Endothelial cell of umbilical vein (primary cell): ENCODE results near the gene CTU1.

Experiments
- FOS ChIP-seq: IDR thresholded peaks from 2 replicates; pipeline ENCODE4 v1.6.1; 2011; ENCODE audit warnings: mild to moderate bottlenecking, low read length, moderate library complexity, borderline replicate concordance; ENCODE audit not compliant: insufficient read depth
- POLR2A ChIP-seq: IDR thresholded peaks from 2 replicates; pipeline ENCODE4 v1.6.1; 2012; ENCODE audit warnings: low read depth, mild to moderate bottlenecking, control low read depth, low read length
- POLR2AphosphoS5 ChIP-seq: IDR thresholded peaks from 2 replicates; pipeline ENCODE4 v1.6.1; 2012; ENCODE audit warnings: low read depth, mild to moderate bottlenecking, control low read depth, low read length, moderate library complexity; ENCODE audit not compliant: insufficient read depth
- TF ChIP-seq, protein P1 (sequence below): IDR thresholded peaks from 2 replicates; pipeline ENCODE4 v1.6.1; 2011; ENCODE audit not compliant: insufficient read depth, insufficient read length
- TF ChIP-seq, protein P2 (sequence below), 2 donors: IDR thresholded peaks; 1 replicate in 1 of 2; 2 replicates in 1 of 2; pipeline ENCODE4 v1.5.1; 2011; ENCODE audit warnings: low read length in 2 of 2, mild to moderate bottlenecking in 2 of 2, moderate library complexity in 2 of 2, control low read depth in 1 of 2, inconsistent platforms in 1 of 2, low read depth in 1 of 2; ENCODE audit not compliant: insufficient read depth in 1 of 2; ENCODE audit errors: extremely low read depth in 1 of 2

DNA sequence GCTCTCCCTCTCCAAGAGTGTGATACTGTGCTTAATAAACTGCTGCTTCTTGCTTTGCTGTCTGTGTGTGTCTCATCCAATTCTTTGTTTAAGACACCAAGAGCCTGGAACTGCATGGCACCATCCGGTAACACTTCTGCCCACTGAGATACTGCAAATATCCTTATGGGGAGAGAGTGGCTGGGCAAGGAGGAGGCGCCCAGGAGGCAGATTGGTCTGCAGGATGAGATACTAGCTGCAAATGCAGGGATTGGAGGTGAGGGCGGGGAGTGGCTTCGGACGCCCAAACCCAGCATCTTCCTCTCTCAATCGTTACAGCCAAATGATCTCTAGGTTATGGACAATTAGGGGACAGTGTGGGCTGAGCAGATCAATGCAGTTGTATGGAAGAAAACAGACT, 32.2 kb upstream of the CTU1 start:
- TF ChIP-seq, protein P1, sequence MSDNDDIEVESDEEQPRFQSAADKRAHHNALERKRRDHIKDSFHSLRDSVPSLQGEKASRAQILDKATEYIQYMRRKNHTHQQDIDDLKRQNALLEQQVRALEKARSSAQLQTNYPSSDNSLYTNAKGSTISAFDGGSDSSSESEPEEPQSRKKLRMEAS = no peak
- TF ChIP-seq FOS = no peak
- TF ChIP-seq POLR2A = no peak
- TF ChIP-seq, protein P2, sequence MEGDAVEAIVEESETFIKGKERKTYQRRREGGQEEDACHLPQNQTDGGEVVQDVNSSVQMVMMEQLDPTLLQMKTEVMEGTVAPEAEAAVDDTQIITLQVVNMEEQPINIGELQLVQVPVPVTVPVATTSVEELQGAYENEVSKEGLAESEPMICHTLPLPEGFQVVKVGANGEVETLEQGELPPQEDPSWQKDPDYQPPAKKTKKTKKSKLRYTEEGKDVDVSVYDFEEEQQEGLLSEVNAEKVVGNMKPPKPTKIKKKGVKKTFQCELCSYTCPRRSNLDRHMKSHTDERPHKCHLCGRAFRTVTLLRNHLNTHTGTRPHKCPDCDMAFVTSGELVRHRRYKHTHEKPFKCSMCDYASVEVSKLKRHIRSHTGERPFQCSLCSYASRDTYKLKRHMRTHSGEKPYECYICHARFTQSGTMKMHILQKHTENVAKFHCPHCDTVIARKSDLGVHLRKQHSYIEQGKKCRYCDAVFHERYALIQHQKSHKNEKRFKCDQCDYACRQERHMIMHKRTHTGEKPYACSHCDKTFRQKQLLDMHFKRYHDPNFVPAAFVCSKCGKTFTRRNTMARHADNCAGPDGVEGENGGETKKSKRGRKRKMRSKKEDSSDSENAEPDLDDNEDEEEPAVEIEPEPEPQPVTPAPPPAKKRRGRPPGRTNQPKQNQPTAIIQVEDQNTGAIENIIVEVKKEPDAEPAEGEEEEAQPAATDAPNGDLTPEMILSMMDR (IDR thresholded peaks at IDR 0.05; ENCODE audit: extremely low read depth in 1 of 2, insufficient read depth in 1 of 2, low read depth in 1 of 2, low read length in 2 of 2) = no peak
- TF ChIP-seq POLR2AphosphoS5 = no peak
